ENCODE measurements around the gene PPP5C.

DNA sequence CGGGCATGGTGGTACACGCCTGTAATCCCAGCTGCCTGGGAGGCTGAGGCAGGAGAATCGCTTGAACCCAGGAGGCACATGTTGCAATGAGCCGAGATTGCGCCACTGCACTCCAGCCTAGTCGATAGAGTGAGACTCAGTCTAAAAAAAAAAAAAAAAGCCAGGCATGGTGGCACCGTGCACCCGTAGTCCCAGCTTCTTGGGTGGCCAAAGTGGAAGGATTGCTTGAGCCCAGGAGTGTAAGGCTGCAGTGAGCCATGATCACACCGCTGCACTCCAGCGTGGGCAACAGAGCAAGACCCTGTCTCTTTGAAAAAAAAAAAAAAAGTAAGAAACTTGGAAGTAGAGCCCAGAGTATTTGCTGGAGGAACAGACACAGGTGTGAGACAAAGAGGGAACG is 38.7 kb downstream of the PPP5C start:
- TF ChIP-seq, protein P1, sequence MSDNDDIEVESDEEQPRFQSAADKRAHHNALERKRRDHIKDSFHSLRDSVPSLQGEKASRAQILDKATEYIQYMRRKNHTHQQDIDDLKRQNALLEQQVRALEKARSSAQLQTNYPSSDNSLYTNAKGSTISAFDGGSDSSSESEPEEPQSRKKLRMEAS (IDR thresholded peaks at IDR 0.05), result no peak
- TF ChIP-seq, protein P2, sequence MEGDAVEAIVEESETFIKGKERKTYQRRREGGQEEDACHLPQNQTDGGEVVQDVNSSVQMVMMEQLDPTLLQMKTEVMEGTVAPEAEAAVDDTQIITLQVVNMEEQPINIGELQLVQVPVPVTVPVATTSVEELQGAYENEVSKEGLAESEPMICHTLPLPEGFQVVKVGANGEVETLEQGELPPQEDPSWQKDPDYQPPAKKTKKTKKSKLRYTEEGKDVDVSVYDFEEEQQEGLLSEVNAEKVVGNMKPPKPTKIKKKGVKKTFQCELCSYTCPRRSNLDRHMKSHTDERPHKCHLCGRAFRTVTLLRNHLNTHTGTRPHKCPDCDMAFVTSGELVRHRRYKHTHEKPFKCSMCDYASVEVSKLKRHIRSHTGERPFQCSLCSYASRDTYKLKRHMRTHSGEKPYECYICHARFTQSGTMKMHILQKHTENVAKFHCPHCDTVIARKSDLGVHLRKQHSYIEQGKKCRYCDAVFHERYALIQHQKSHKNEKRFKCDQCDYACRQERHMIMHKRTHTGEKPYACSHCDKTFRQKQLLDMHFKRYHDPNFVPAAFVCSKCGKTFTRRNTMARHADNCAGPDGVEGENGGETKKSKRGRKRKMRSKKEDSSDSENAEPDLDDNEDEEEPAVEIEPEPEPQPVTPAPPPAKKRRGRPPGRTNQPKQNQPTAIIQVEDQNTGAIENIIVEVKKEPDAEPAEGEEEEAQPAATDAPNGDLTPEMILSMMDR (IDR thresholded peaks at IDR 0.05; ENCODE audit: control extremely low read depth in 1 of 3, insufficient read depth in 1 of 3, low read depth in 1 of 3, low read length in 3 of 3), result no peak
- TF ChIP-seq, protein P3, sequence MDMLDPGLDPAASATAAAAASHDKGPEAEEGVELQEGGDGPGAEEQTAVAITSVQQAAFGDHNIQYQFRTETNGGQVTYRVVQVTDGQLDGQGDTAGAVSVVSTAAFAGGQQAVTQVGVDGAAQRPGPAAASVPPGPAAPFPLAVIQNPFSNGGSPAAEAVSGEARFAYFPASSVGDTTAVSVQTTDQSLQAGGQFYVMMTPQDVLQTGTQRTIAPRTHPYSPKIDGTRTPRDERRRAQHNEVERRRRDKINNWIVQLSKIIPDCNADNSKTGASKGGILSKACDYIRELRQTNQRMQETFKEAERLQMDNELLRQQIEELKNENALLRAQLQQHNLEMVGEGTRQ (IDR thresholded peaks at IDR 0.05; ENCODE audit: low read length), result no peak
- no peak for TF ChIP-seq SP1 (IDR thresholded peaks at IDR 0.05; ENCODE audit: low read depth, low read length)
- TF ChIP-seq POLR2A (IDR thresholded peaks at IDR 0.05; ENCODE audit: control extremely low read depth in 1 of 2, low read depth in 2 of 2, low read length in 2 of 2), result no peak
- TF ChIP-seq KDM1A (IDR thresholded peaks at IDR 0.05; ENCODE audit: borderline replicate concordance, low read length), result no peak
- no peak for TF ChIP-seq GABPA (IDR thresholded peaks at IDR 0.05; ENCODE audit: borderline replicate concordance, insufficient read depth, low read length)
- no peak for TF ChIP-seq TAF1 (IDR thresholded peaks at IDR 0.05; ENCODE audit: low read depth, low read length)
- TF ChIP-seq NRF1 (IDR thresholded peaks at IDR 0.05; ENCODE audit: low read depth, low read length), result no peak
- no peak for TF ChIP-seq SIN3A (conservative IDR thresholded peaks at IDR 0.05 in 1 of 2, IDR thresholded peaks at IDR 0.05 in 1 of 2; ENCODE audit: low read depth in 1 of 2, low read length in 2 of 2)
- no peak for TF ChIP-seq POLR2AphosphoS5 (IDR thresholded peaks at IDR 0.05; ENCODE audit: low read depth, low read length)

Measured in H1 (cell line).